HepG2 (cell line): Measurements from ENCODE around the gene OAS3.

Source experiments
- NFRKB ChIP-seq: fragments of 450-650 bp; IDR thresholded peaks from 2 replicates; pipeline ENCODE4 v1.6.1; 2017
- ZNF547 ChIP-seq: sonication (generic); formaldehyde crosslinking; IDR thresholded peaks from 2 replicates; pipeline ENCODE4 v1.5.1; 2020; ENCODE audit warnings: mild to moderate bottlenecking, missing genetic modification reagents
- ZNF644 ChIP-seq: IDR thresholded peaks from 2 replicates; pipeline ENCODE4 v1.6.1; 2016; ENCODE audit warnings: low read depth

DNA sequence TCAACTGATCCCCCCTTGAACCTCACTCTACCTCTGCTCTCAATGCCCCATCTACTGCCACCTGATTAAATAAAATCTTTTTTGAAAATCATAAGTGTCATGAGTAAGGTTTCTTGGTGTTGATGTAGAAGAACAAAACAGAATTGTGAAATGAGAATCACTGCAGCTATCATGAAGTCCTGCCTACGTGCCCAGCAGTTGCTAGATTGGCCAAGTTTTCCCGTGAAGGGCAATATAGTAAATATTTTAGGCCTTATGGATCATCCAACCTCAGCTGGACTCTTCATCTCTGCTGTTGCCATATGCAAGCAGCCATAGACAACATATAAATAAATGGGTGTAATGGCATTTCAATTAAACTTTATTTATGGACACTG is 5.2 kb upstream of the OAS3 start:
- TF ChIP-seq NFRKB (no peak), ZNF547 (CRISPR knock-in tag) (no peak), ZNF644 (CRISPR knock-in tag) (no peak)
